Left ventricle myocardium inferior (tissue), 1 donor: ENCODE results near the gene SERPINA9. TPM values are rescaled to one million over a fixed set of nuclear protein-coding genes. Genes with fewer than 3 reads are reported as not detected.
"Not testable (repeated sequence)": the region's sequence is repeated elsewhere in the genome, so short reads cannot be mapped to it uniquely, and the experiment has no call there.

Experiments
- DNase-seq: peaks from one replicate; pipeline ENCODE4 v3.0.0-alpha.2; 2020
- H3K27ac ChIP-seq: fragments of 200-600 bp; replicated peaks from 2 replicates; pipeline ENCODE4 v1.8.0; 2021
- H3K27me3 ChIP-seq: fragments of 200-600 bp; 2 replicates; pipeline ENCODE4 v1.8.0; 2021; ENCODE audit warnings: low read depth
- H3K36me3 ChIP-seq: fragments of 200-600 bp; 2 replicates; pipeline ENCODE4 v1.8.0; 2021
- H3K4me1 ChIP-seq: fragments of 200-600 bp; 2 replicates; pipeline ENCODE4 v1.8.0; 2021
- H3K4me3 ChIP-seq: fragments of 200-600 bp; 2 replicates; pipeline ENCODE4 v1.8.0; 2021; ENCODE audit warnings: mild to moderate bottlenecking, moderate library complexity
- H3K9me3 ChIP-seq: fragments of 200-600 bp; replicated peaks from 2 replicates; pipeline ENCODE4 v1.8.0; 2021
- intact Hi-C: fragments of 100-400 bp; cut with micrococcal nuclease; formaldehyde crosslinking; loops from one replicate; pipeline ENCODE4 v1.11.0; 2022
- total RNA-seq: library from RNA; stranded (reverse); fragmentation: NEBNext Ultra II Directional; extraction: Animal tissue kit (Norgen Biotek cat#: 25700); gene quantifications from one replicate; pipeline ENCODE4 v1.2.1, GENCODE V29; 2021
- TF ChIP-seq, protein P1 (sequence below): fragments of 200-600 bp; IDR thresholded peaks from 2 replicates; pipeline ENCODE4 v1.8.0; 2021; ENCODE audit warnings: antibody characterized with exemption, mild to moderate bottlenecking, borderline replicate concordance
- donor health status: DM: no; HTN: yes; CAD: no; lungs with severe emphysema.

SERPINA9 gene
- total RNA-seq, 1 donor from 2014 or later = not detected

DNA sequence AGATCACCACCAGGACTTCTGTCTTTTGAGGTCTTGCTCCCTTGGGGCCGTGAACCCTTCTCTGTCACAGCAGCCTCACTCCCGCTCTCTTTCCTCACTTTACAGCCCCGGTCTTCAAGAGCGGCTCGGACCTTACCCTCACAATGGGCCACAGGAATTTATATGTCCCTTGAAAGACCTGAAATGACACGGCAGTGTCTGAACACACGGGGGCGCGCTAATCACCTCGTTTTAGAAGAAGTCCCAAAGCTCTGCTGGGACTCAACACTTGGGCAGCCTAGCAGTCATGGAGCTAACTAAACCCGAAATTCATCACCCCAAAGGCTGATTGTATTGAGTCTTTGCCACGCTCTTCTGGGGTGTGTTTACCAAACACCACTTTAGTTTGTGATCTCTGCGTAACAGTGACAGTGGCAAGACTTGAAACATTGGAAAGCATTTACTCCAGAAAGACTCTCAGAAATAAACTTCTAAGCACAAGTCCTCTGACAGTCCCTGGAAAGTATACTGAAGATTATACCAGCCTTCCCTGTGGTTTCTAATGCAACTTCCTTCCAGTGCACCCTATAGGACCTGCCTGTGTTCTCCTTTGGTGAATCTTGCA lies 52.4 kb downstream of the SERPINA9 start:
- Histone ChIP-seq H3K36me3 (no peaks in the 10 kb centered on the region), H3K27me3 (peaks cover 92% of the 10 kb centered on the region), H3K9me3 (no peaks in the 10 kb centered on the region), H3K4me1 (no peaks in the 10 kb centered on the region), H3K27ac (no peak overlapping the region), H3K4me3 (no peak overlapping the region)
- TF ChIP-seq, protein P1, sequence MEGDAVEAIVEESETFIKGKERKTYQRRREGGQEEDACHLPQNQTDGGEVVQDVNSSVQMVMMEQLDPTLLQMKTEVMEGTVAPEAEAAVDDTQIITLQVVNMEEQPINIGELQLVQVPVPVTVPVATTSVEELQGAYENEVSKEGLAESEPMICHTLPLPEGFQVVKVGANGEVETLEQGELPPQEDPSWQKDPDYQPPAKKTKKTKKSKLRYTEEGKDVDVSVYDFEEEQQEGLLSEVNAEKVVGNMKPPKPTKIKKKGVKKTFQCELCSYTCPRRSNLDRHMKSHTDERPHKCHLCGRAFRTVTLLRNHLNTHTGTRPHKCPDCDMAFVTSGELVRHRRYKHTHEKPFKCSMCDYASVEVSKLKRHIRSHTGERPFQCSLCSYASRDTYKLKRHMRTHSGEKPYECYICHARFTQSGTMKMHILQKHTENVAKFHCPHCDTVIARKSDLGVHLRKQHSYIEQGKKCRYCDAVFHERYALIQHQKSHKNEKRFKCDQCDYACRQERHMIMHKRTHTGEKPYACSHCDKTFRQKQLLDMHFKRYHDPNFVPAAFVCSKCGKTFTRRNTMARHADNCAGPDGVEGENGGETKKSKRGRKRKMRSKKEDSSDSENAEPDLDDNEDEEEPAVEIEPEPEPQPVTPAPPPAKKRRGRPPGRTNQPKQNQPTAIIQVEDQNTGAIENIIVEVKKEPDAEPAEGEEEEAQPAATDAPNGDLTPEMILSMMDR = peak; percentile 69
- DNase-seq = peak; percentile 55
- intact Hi-C loops = no loop called here

DNA sequence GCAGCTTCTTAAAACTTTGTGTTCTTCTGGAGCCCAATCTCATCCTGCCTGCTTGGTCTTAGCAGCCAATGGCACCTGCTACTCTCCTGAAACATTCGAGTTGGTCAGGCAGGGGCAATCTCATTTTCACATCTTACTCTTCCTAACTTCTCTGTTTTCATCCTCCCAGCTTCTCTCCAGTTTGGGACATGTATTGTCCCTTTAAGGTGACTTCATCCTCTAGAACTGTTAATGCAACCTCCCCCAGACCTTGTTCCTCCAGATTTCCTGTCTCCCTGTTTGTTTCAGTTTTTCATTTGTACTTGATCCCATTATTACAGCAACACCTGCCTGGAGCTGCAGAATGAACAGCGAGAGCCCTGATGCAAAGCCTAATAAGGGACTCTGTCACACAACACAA lies 54.7 kb downstream of the SERPINA9 start:
- DNase-seq = no peak
- TF ChIP-seq, protein P1 = no peak
- H3K36me3 ChIP-seq = no peaks in the 10 kb centered on the region
- no peaks in the 10 kb centered on the region for H3K9me3 ChIP-seq
- intact Hi-C loops = no loop called here
- H3K4me1 ChIP-seq = no peaks in the 10 kb centered on the region
- no peak overlapping the region for H3K27ac ChIP-seq
- H3K27me3 ChIP-seq = peaks cover 81% of the 10 kb centered on the region
- no peak overlapping the region for H3K4me3 ChIP-seq

DNA sequence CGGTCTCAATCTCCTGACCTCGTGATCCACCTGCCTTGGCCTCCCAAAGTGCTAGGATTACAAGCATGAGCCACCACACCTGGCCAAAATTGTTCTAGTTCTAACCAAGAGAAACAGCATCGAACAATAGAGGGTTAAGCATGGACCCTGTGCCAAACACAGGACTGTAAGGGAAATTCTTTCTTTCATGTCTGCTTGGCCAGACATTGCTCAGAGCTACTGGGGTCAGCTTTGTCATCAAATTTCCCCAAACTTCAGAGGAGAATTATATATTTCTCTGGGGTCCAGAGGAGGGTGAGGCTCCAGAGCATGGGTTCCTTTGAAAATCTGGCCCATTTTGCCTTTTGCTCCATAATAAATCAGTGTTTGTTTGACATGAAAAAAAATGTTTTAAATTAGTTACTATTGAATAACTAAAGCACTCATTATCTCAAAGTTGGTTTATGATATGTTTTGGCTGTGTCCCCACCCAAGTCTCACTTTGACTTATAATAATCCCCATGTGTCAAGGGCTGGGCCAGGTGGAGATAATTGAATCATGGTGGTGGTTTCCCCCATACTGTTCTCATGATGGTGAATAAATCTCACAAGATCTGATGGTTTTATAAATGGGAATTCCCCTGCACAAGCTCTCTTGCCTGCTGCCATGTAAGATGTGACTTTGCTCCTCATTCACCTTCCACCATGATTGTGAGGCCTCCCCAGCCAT lies 58.3 kb downstream of the SERPINA9 start:
- DNase-seq, intact Hi-C loops: not testable (repeated sequence)

More for the DNA sequence above, 58.3 kb downstream of the SERPINA9 start:
- not testable (repeated sequence) for H3K27ac ChIP-seq, H3K4me3 ChIP-seq, H3K4me1 ChIP-seq, H3K9me3 ChIP-seq, H3K36me3 ChIP-seq
- H3K27me3 ChIP-seq = peaks cover 67% of the 10 kb centered on the region

Other genes starting within 250 kb of the SERPINA9 start
- not detected for gene SERPINA10, start 182.9 kb downstream of the SERPINA9 start, total RNA-seq
- not detected for gene SERPINA6, start 152.9 kb downstream of the SERPINA9 start, total RNA-seq
- gene SERPINA2, start 109.5 kb downstream of the SERPINA9 start, total RNA-seq = not detected
- 4.4 TPM for gene SERPINA1, start 87.6 kb downstream of the SERPINA9 start, total RNA-seq
- not detected for gene SERPINA11, start 23.4 kb downstream of the SERPINA9 start, total RNA-seq
- not detected for gene SERPINA12, start 33.3 kb upstream of the SERPINA9 start, total RNA-seq
- not detected for gene SERPINA4, start 85.2 kb upstream of the SERPINA9 start, total RNA-seq
- 2.1 TPM for gene SERPINA5, start 105.2 kb upstream of the SERPINA9 start, total RNA-seq
- 45.5 TPM for gene SERPINA3, start 136.2 kb upstream of the SERPINA9 start, total RNA-seq